ENCODE results near the gene FHL2. TPM values are rescaled to one million over a fixed set of nuclear protein-coding genes. Genes with fewer than 3 reads are reported as not detected.

Gene FHL2
- total and polyA plus RNA-seq, 2 of the 13 experiments (the other 11 are each of a cell fraction or from before 2014, with no cell fraction given), result 1.9 to 74.8 TPM

- TF ChIP-seq ZNF501 (CRISPR knock-in tag; IDR thresholded peaks at IDR 0.05), result no peak
- no peak for TF ChIP-seq ZNF576 (CRISPR knock-in tag; IDR thresholded peaks at IDR 0.05)
- no peak for TF ChIP-seq ZNF230 (CRISPR knock-in tag; IDR thresholded peaks at IDR 0.05)
- no peak for TF ChIP-seq IRF9 (CRISPR knock-in tag; IDR thresholded peaks at IDR 0.05; ENCODE audit: borderline replicate concordance)
- TF ChIP-seq HMGXB4 (CRISPR knock-in tag; IDR thresholded peaks at IDR 0.05; ENCODE audit: borderline replicate concordance in 1 of 2, low read depth in 1 of 2), result no peak
- no peak for TF ChIP-seq ZMAT5 (CRISPR knock-in tag; IDR thresholded peaks at IDR 0.05; ENCODE audit: borderline replicate concordance, low read depth)
- no peak for TF ChIP-seq ZBTB25 (CRISPR knock-in tag; IDR thresholded peaks at IDR 0.05)
- TF ChIP-seq STAG1 (CRISPR knock-in tag; IDR thresholded peaks at IDR 0.05), result no peak
- TF ChIP-seq ZNF224 (CRISPR knock-in tag; IDR thresholded peaks at IDR 0.05), result no peak
- TF ChIP-seq ZNF367 (CRISPR knock-in tag; IDR thresholded peaks at IDR 0.05; ENCODE audit: borderline replicate concordance), result no peak
- no peak for TF ChIP-seq U2AF1 (optimal IDR thresholded peaks at IDR 0.05; ENCODE audit: low read depth, low read length)
- no peak for TF ChIP-seq FOXA3 (CRISPR knock-in tag; IDR thresholded peaks at IDR 0.05)
- Histone ChIP-seq H3K27me3 (ENCODE audit: control insufficient read depth in 1 of 2, insufficient read depth in 2 of 2, low read length in 2 of 2) (peaks cover 0 to 11% of the 10 kb centered on the region in 2 experiments; a peak in 4 of 5 replicates), H3K4me3 (replicated peaks in 1 of 3; ENCODE audit: insufficient read depth in 1 of 3, low read depth in 2 of 3, low read length in 3 of 3) (no peak overlapping the region), H3K4me2 (ENCODE audit: low read depth, low read length) (no peak overlapping the region), H3K36me3 (replicated peaks in 1 of 2; ENCODE audit: control insufficient read depth in 1 of 2, insufficient read depth in 2 of 2, low read length in 2 of 2) (no peaks in the 10 kb centered on the region), H3K4me1 (ENCODE audit: insufficient read depth, low read length) (peaks cover 4% of the 10 kb centered on the region; the same call in 1 of the 2 replicates), H3K27ac (ENCODE audit: extremely low read length, insufficient read depth, low read length) (no peak overlapping the region), H3K9me3 (ENCODE audit: low read length) (no peaks in the 10 kb centered on the region), H3K9ac (ENCODE audit: insufficient read depth, low read depth, low read length) (no peak overlapping the region), H4K20me1 (ENCODE audit: insufficient read depth, low read length) (no peaks in the 10 kb centered on the region), H3K79me2 (ENCODE audit: insufficient read depth, low read length) (no peaks in the 10 kb centered on the region), H2AFZ (ENCODE audit: low read length) (no peak overlapping the region)
- FAIRE-seq (no peak), DNase-seq (ENCODE audit: low spot score) (no peak), ATAC-seq (no peak)
- intact Hi-C loops (cut with micrococcal nuclease; ENCODE audit: unreplicated experiment), result no loop called here
- ChIA-PET POLR2A (no interaction called here), CTCF (ENCODE audit: low intra/inter-chr PET ratio, low total read pairs) (no interaction called here)
- no TSS peak for BruUV-seq (replicated peaks)
- WGBS (ENCODE audit: low lambda C conversion rate), result 27% methylated on average over 4 of the region's 4 CpGs
- in situ Hi-C loops (cut with HindIII; ENCODE audit: extremely low pct_ligation_motif_present, low pct_unique_long_range_greater_than_20kb), result no loop called here
These were observed 33.9 kb upstream of the FHL2 start for GRCh38 chr2:105432749-105433148.

All from HepG2 (cell line).